GM19438 (cell line): Measurements from ENCODE around the gene CLN6.
A peak's percentile ranks its signal among the peaks of the same experiment; 100 is the strongest.
"Not testable (repeated sequence)": the region's sequence is repeated elsewhere in the genome, so short reads cannot be mapped to it uniquely, and the experiment has no call there.

Source experiments
- ATAC-seq: cut with Tn5 transposase; IDR thresholded peaks from one replicate; pipeline ENCODE4 v1.9.1; 2021; ENCODE audit warnings: low read depth; ENCODE audit not compliant: unreplicated experiment

The CLN6 gene

GRCh38 chr15:68224546-68225250 is 4.8 kb downstream of the CLN6 start:
- ATAC-seq: no peak

- no peak for ATAC-seq
Measured at GRCh38 chr15:68224108-68224507, 5.4 kb downstream of the CLN6 start.

- no peak for ATAC-seq
Measured at GRCh38 chr15:68223171-68223570, 6.4 kb downstream of the CLN6 start.

GRCh38 chr15:68222432-68222743 is 7.1 kb downstream of the CLN6 start:
- not testable (repeated sequence) for ATAC-seq

GRCh38 chr15:68221530-68222431 is 7.7 kb downstream of the CLN6 start:
- ATAC-seq: not testable (repeated sequence)

- ATAC-seq: no peak
Measured at GRCh38 chr15:68220967-68221366, 8.6 kb downstream of the CLN6 start.

- ATAC-seq: no peak
Measured at GRCh38 chr15:68220489-68220888, 9.0 kb downstream of the CLN6 start.

GRCh38 chr15:68218847-68219798 is 10.4 kb downstream of the CLN6 start:
- ATAC-seq: no peak

GRCh38 chr15:68218331-68218730 is 11.2 kb downstream of the CLN6 start:
- ATAC-seq: no peak

- ATAC-seq: no peak
Measured at GRCh38 chr15:68217341-68217740, 12.2 kb downstream of the CLN6 start.

- no peak for ATAC-seq
Measured at GRCh38 chr15:68214838-68215254, 14.7 kb downstream of the CLN6 start.

- ATAC-seq: no peak
Measured at GRCh38 chr15:68213991-68214837, 15.3 kb downstream of the CLN6 start.

- ATAC-seq: not testable (repeated sequence)
Measured at GRCh38 chr15:68213491-68213845, 16.1 kb downstream of the CLN6 start.

- ATAC-seq: no peak
Measured at GRCh38 chr15:68211656-68212320, 17.7 kb downstream of the CLN6 start.

GRCh38 chr15:68210821-68211655 is 18.5 kb downstream of the CLN6 start:
- no peak for ATAC-seq

- no peak for ATAC-seq
Measured at GRCh38 chr15:68210409-68210756, 19.1 kb downstream of the CLN6 start.

GRCh38 chr15:68209735-68210408 is 19.7 kb downstream of the CLN6 start:
- ATAC-seq: peak; percentile 50

GRCh38 chr15:68209272-68209671 is 20.3 kb downstream of the CLN6 start:
- no peak for ATAC-seq
